Mesenchymal stem cell (in vitro differentiated cells and primary cell): ENCODE data around the gene CLNK.

Experiments
- DNase-seq: peaks from one replicate; pipeline ENCODE4 v3.0.0-alpha.2; 2013
- H2AFZ ChIP-seq: one replicate; pipeline ENCODE4 v1.6.1; 2013; ENCODE audit warnings: low read depth, mild to moderate bottlenecking, control low read depth, inconsistent platforms, low read length, moderate library complexity
- H2AK5ac ChIP-seq: 2 replicates; pipeline ENCODE4 v1.6.1; 2013; ENCODE audit warnings: low read length, moderate library complexity, mild to moderate bottlenecking, inconsistent platforms; ENCODE audit not compliant: severe bottlenecking
- H2BK120ac ChIP-seq: one replicate; pipeline ENCODE4 v1.6.1; 2013; ENCODE audit warnings: low read depth, mild to moderate bottlenecking, inconsistent platforms, low read length, moderate library complexity
- H2BK12ac ChIP-seq, 2 experiments: one replicate each; pipeline ENCODE4 v1.6.1; 2013; ENCODE audit warnings: inconsistent platforms in 2 of 2, low read length in 2 of 2, mild to moderate bottlenecking in 2 of 2, moderate library complexity in 2 of 2, control low read depth in 1 of 2
- H2BK15ac ChIP-seq: one replicate; pipeline ENCODE4 v1.6.1; 2013; ENCODE audit warnings: mild to moderate bottlenecking, low read depth, inconsistent platforms; ENCODE audit not compliant: poor library complexity, severe bottlenecking
- H2BK5ac ChIP-seq: 2 replicates; pipeline ENCODE4 v1.6.1; 2013; ENCODE audit warnings: low read depth, mild to moderate bottlenecking, low read length, control low read depth, inconsistent platforms; ENCODE audit not compliant: poor library complexity, severe bottlenecking
- H3K14ac ChIP-seq, 2 experiments: one replicate each; pipeline ENCODE4 v1.6.1; 2013; ENCODE audit warnings: inconsistent platforms in 2 of 2, low read length in 2 of 2, control low read depth in 1 of 2, mild to moderate bottlenecking in 1 of 2, moderate library complexity in 1 of 2
- H3K18ac ChIP-seq, 2 experiments: one replicate each; pipeline ENCODE4 v1.6.1; 2013; ENCODE audit warnings: inconsistent platforms in 2 of 2, low read length in 2 of 2, control low read depth in 1 of 2, low read depth in 1 of 2, mild to moderate bottlenecking in 1 of 2
- H3K23ac ChIP-seq, 2 experiments: one replicate each; pipeline ENCODE4 v1.6.1; 2013; ENCODE audit warnings: inconsistent platforms in 2 of 2, low read length in 2 of 2, mild to moderate bottlenecking in 2 of 2, moderate library complexity in 2 of 2, control low read depth in 1 of 2
- H3K27ac ChIP-seq: 2 replicates; pipeline ENCODE4 v1.5.1; 2013; ENCODE audit warnings: mild to moderate bottlenecking, moderate library complexity, low read length, control low read depth, inconsistent platforms; ENCODE audit not compliant: poor library complexity, severe bottlenecking
- H3K27me3 ChIP-seq, 2 experiments: 2 replicates each; pipeline versions ENCODE4 v1.6.1 to v1.7.0; 2013; ENCODE audit warnings: low read length in 2 of 2, mild to moderate bottlenecking in 2 of 2, moderate library complexity in 2 of 2, control low read depth in 1 of 2, inconsistent platforms in 1 of 2; ENCODE audit not compliant: control insufficient read depth in 1 of 2, insufficient read depth in 1 of 2
- H3K36me3 ChIP-seq, 2 experiments: 2 replicates each; pipeline versions ENCODE4 v1.6.1 to v1.7.0; 2013; ENCODE audit warnings: low read length in 2 of 2, control low read depth in 1 of 2, inconsistent platforms in 1 of 2, low read depth in 1 of 2, mild to moderate bottlenecking in 1 of 2; ENCODE audit not compliant: insufficient read depth in 2 of 2, control insufficient read depth in 1 of 2
- H3K4ac ChIP-seq, 2 experiments: one replicate each; pipeline ENCODE4 v1.6.1; 2013; ENCODE audit warnings: inconsistent platforms in 2 of 2, low read length in 2 of 2, mild to moderate bottlenecking in 2 of 2, moderate library complexity in 2 of 2, control low read depth in 1 of 2, low read depth in 1 of 2
- H3K4me1 ChIP-seq: 2 replicates; pipeline ENCODE4 v1.6.1; 2013; ENCODE audit warnings: low read depth, low read length, control low read depth; ENCODE audit not compliant: control insufficient read depth, insufficient read depth
- H3K4me2 ChIP-seq: 2 replicates; pipeline ENCODE4 v1.6.1; 2013; ENCODE audit warnings: low read length, mild to moderate bottlenecking, inconsistent platforms; ENCODE audit not compliant: poor library complexity, severe bottlenecking
- H3K4me3 ChIP-seq, 2 experiments: 2 replicates each; pipeline versions ENCODE4 v1.5.1 to v1.7.0; 2013; ENCODE audit warnings: low read length in 2 of 2, mild to moderate bottlenecking in 2 of 2, control low read depth in 1 of 2, low read depth in 1 of 2; ENCODE audit not compliant: insufficient read depth in 1 of 2
- H3K79me1 ChIP-seq: replicated peaks from 2 replicates; pipeline ENCODE4 v1.6.1; 2013; ENCODE audit warnings: mild to moderate bottlenecking, control low read depth, low read length, inconsistent platforms; ENCODE audit not compliant: poor library complexity, severe bottlenecking
- H3K9ac ChIP-seq: 2 replicates; pipeline ENCODE4 v1.7.0; 2013; ENCODE audit warnings: mild to moderate bottlenecking, low read length, moderate library complexity
- H3K9me3 ChIP-seq: 2 replicates; pipeline ENCODE4 v1.7.0; 2013; ENCODE audit warnings: mild to moderate bottlenecking, low read length; ENCODE audit not compliant: control insufficient read depth
- H4K8ac ChIP-seq: one replicate; pipeline ENCODE4 v1.6.1; 2013; ENCODE audit warnings: inconsistent platforms, mild to moderate bottlenecking, low read length, moderate library complexity
- H4K91ac ChIP-seq: one replicate; pipeline ENCODE4 v1.6.1; 2013; ENCODE audit warnings: mild to moderate bottlenecking, low read length, inconsistent platforms
- WGBS: methylation state at CpG from one replicate; pipeline ENCODE4 v1.1.7; 2013; ENCODE audit warnings: mixed read lengths; 5-methylcytosine and 5-hydroxymethylcytosine counted together

CLNK gene

DNA sequence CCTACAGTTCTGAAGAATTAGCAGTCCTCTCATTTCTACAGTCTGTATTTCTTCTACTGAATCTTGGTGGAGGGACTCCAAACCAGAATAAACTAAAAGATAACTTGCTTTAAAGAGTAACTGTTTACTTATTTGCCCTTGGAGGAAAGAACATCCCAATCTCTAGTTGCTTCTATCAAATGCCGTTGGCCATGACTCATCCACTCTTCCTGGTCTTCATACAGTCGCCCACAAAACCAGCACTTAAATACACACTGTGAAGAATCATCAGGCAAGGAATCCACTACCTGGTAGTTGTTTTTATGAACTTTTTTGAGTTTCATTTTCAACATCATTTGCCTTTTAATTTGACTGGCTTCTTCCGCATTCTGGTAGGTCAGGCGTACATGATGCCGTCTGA lies 241.6 kb downstream of the CLNK start:
- no peak overlapping the region for H2AFZ ChIP-seq
- no peak overlapping the region for H2BK120ac ChIP-seq
- no peak overlapping the region for H2BK12ac ChIP-seq
- H3K27me3 ChIP-seq, result no peaks in the 10 kb centered on the region
- peaks cover 34% of the 10 kb centered on the region for H3K9me3 ChIP-seq
- WGBS, result 83% methylated on average over 4 of the region's 5 CpGs
- H3K9ac ChIP-seq, result no peak overlapping the region
- H2AK5ac ChIP-seq, result no peak overlapping the region
- no peak overlapping the region for H2BK15ac ChIP-seq
- peaks cover 28% of the 10 kb centered on the region for H3K79me1 ChIP-seq
- H3K36me3 ChIP-seq, result peaks cover 22 to 37% of the 10 kb centered on the region in 2 experiments
- H3K4ac ChIP-seq, result no peak overlapping the region
- DNase-seq, result peak; percentile 9
- no peak overlapping the region for H4K8ac ChIP-seq
- no peak overlapping the region for H3K4me3 ChIP-seq
- H3K14ac ChIP-seq, result no peak overlapping the region
- no peak overlapping the region for H3K18ac ChIP-seq
- H3K4me1 ChIP-seq, result no peaks in the 10 kb centered on the region
- no peak overlapping the region for H3K23ac ChIP-seq
- no peak overlapping the region for H3K4me2 ChIP-seq
- no peak overlapping the region for H4K91ac ChIP-seq
- no peak overlapping the region for H2BK5ac ChIP-seq
- H3K27ac ChIP-seq, result no peak overlapping the region

- 84% methylated on average over 3 of the region's 4 CpGs for WGBS
- no peak overlapping the region for H2AFZ ChIP-seq
- no peak overlapping the region for H3K4me3 ChIP-seq
- H3K79me1 ChIP-seq, result peaks cover 19% of the 10 kb centered on the region
- no peak overlapping the region for H2BK15ac ChIP-seq
- no peak overlapping the region for H3K9ac ChIP-seq
- H2AK5ac ChIP-seq, result no peak overlapping the region
- peaks cover 16 to 28% of the 10 kb centered on the region in 2 experiments for H3K36me3 ChIP-seq
- H4K8ac ChIP-seq, result no peak overlapping the region
- H3K4me1 ChIP-seq, result no peaks in the 10 kb centered on the region
- H4K91ac ChIP-seq, result no peak overlapping the region
- H2BK12ac ChIP-seq, result no peak overlapping the region
- H3K9me3 ChIP-seq, result peaks cover 26% of the 10 kb centered on the region
- H3K4ac ChIP-seq, result no peak overlapping the region
- H3K4me2 ChIP-seq, result no peak overlapping the region
- no peak overlapping the region for H3K23ac ChIP-seq
- H3K27ac ChIP-seq, result no peak overlapping the region
- no peak overlapping the region for H3K14ac ChIP-seq
- H3K18ac ChIP-seq, result no peak overlapping the region
- no peaks in the 10 kb centered on the region for H3K27me3 ChIP-seq
- no peak overlapping the region for H2BK120ac ChIP-seq
- no peak overlapping the region for H2BK5ac ChIP-seq
- DNase-seq, result no peak
Observed at GRCh38 chr4:10441512-10441911, 243.1 kb downstream of the CLNK start.

GRCh38 chr4:10438924-10439323 lies 245.6 kb downstream of the CLNK start:
- Histone ChIP-seq H3K9me3 (peaks cover 2% of the 10 kb centered on the region), H2BK5ac (no peak overlapping the region), H3K18ac (no peak overlapping the region), H3K9ac (no peak overlapping the region), H2BK15ac (no peak overlapping the region), H3K14ac (no peak overlapping the region), H2BK120ac (no peak overlapping the region), H3K4me3 (no peak overlapping the region), H3K23ac (no peak overlapping the region), H4K91ac (no peak overlapping the region), H3K27me3 (no peaks in the 10 kb centered on the region), H3K79me1 (peaks cover 8% of the 10 kb centered on the region), H2BK12ac (no peak overlapping the region), H3K27ac (no peak overlapping the region), H2AK5ac (no peak overlapping the region), H3K4me2 (no peak overlapping the region), H3K36me3 (peaks cover 2 to 3% of the 10 kb centered on the region in 2 experiments), H4K8ac (no peak overlapping the region), H3K4ac (no peak overlapping the region), H2AFZ (no peak overlapping the region), H3K4me1 (no peaks in the 10 kb centered on the region)
- 83% methylated on average over 1 of the region's 1 CpG for WGBS
- DNase-seq, result no peak

DNA sequence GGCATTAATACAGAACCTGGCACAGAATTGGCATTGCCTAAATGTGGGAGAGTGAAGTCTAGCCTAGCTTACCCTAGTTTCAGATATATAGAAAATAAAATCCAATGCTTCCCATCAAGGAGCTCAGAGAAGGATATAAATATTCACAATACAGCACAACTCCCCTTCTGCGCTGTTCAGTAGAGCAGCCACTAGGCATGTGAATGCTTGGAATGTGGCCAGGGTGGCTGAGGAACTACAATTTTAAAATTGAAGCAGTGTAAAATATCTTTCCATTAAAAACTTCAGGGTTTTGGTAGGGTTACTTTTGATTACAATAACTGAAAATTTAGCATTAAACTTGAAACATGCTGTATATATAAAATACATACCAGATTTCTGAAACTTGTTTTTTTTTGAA lies 246.8 kb downstream of the CLNK start:
- H2BK120ac ChIP-seq, result no peak overlapping the region
- no peak overlapping the region for H4K91ac ChIP-seq
- H3K4me1 ChIP-seq, result no peaks in the 10 kb centered on the region
- H2AFZ ChIP-seq, result no peak overlapping the region
- no peaks in the 10 kb centered on the region for H3K9me3 ChIP-seq
- H2BK15ac ChIP-seq, result no peak overlapping the region
- no peaks in the 10 kb centered on the region for H3K27me3 ChIP-seq
- no peak overlapping the region for H3K23ac ChIP-seq
- H2BK5ac ChIP-seq, result no peak overlapping the region
- H3K14ac ChIP-seq, result no peak overlapping the region
- H3K9ac ChIP-seq, result no peak overlapping the region
- H2BK12ac ChIP-seq, result no peak overlapping the region
- H3K4me3 ChIP-seq, result no peak overlapping the region
- H3K18ac ChIP-seq, result no peak overlapping the region
- no peaks in the 10 kb centered on the region for H3K36me3 ChIP-seq
- H4K8ac ChIP-seq, result no peak overlapping the region
- no peak for DNase-seq
- WGBS, result no CpG with 5 or more reads among the region's 1 CpG
- H3K4ac ChIP-seq, result no peak overlapping the region
- no peak overlapping the region for H2AK5ac ChIP-seq
- H3K27ac ChIP-seq, result no peak overlapping the region
- H3K79me1 ChIP-seq, result peaks cover 4% of the 10 kb centered on the region
- H3K4me2 ChIP-seq, result no peak overlapping the region
